ENCODE results near the gene RELT.

Gene RELT

GRCh38 chr11:73399636-73400035 lies 23.4 kb downstream of the RELT start:
- Histone ChIP-seq H3K27me3 (ENCODE audit: control insufficient read depth, insufficient read depth, low read length) (no peaks in the 10 kb centered on the region), H3K27ac (ENCODE audit: low read depth, low read length) (no peak overlapping the region), H3K4me1 (ENCODE audit: control insufficient read depth, insufficient read depth, low read length) (peaks cover 6% of the 10 kb centered on the region), H3K9ac (ENCODE audit: low read length) (no peak overlapping the region), H3K4me3 (ENCODE audit: low read depth, low read length) (no peak overlapping the region), H3K36me3 (ENCODE audit: control insufficient read depth, insufficient read depth, low read length) (0 out of 2 replicates have a peak, but pooled peaks cover 3% of the 10 kb centered on the region), H3K9me3 (ENCODE audit: control insufficient read depth, insufficient read depth, low read depth, low read length) (no peaks in the 10 kb centered on the region)

GRCh38 chr11:73400293-73400692 lies 24.1 kb downstream of the RELT start:
- no peaks in the 10 kb centered on the region for H3K9me3 ChIP-seq (ENCODE audit: control insufficient read depth, insufficient read depth, low read depth, low read length)
- peaks cover 6% of the 10 kb centered on the region for H3K4me1 ChIP-seq (ENCODE audit: control insufficient read depth, insufficient read depth, low read length)
- no peaks in the 10 kb centered on the region for H3K27me3 ChIP-seq (ENCODE audit: control insufficient read depth, insufficient read depth, low read length)
- H3K4me3 ChIP-seq (ENCODE audit: low read depth, low read length): no peak overlapping the region
- H3K9ac ChIP-seq (ENCODE audit: low read length): no peak overlapping the region
- no peak overlapping the region for H3K27ac ChIP-seq (ENCODE audit: low read depth, low read length)
- 0 out of 2 replicates have a peak, but pooled peaks cover 2% of the 10 kb centered on the region for H3K36me3 ChIP-seq (ENCODE audit: control insufficient read depth, insufficient read depth, low read length)

- H3K27ac ChIP-seq (ENCODE audit: low read depth, low read length): no peak overlapping the region
- no peaks in the 10 kb centered on the region for H3K9me3 ChIP-seq (ENCODE audit: control insufficient read depth, insufficient read depth, low read depth, low read length)
- H3K36me3 ChIP-seq (ENCODE audit: control insufficient read depth, insufficient read depth, low read length): peaks cover 4% of the 10 kb centered on the region; the same call in 1 of the 2 replicates
- no peaks in the 10 kb centered on the region for H3K27me3 ChIP-seq (ENCODE audit: control insufficient read depth, insufficient read depth, low read length)
- peaks cover 6% of the 10 kb centered on the region for H3K4me1 ChIP-seq (ENCODE audit: control insufficient read depth, insufficient read depth, low read length)
- H3K4me3 ChIP-seq (ENCODE audit: low read depth, low read length): no peak overlapping the region
- H3K9ac ChIP-seq (ENCODE audit: low read length): no peak overlapping the region
These were observed 25.2 kb downstream of the RELT start for GRCh38 chr11:73401217-73401923.

GRCh38 chr11:73401924-73402833 lies 26.0 kb downstream of the RELT start:
- Histone ChIP-seq H3K27me3 (ENCODE audit: control insufficient read depth, insufficient read depth, low read length) (no peaks in the 10 kb centered on the region), H3K9ac (ENCODE audit: low read length) (no peak overlapping the region), H3K27ac (ENCODE audit: low read depth, low read length) (no peak overlapping the region), H3K4me1 (ENCODE audit: control insufficient read depth, insufficient read depth, low read length) (peaks cover 6% of the 10 kb centered on the region), H3K9me3 (ENCODE audit: control insufficient read depth, insufficient read depth, low read depth, low read length) (no peaks in the 10 kb centered on the region), H3K36me3 (ENCODE audit: control insufficient read depth, insufficient read depth, low read length) (peaks cover 6% of the 10 kb centered on the region; the same call in 1 of the 2 replicates), H3K4me3 (ENCODE audit: low read depth, low read length) (no peak overlapping the region)

GRCh38 chr11:73402834-73403185 lies 26.6 kb downstream of the RELT start:
- H3K9me3 ChIP-seq (ENCODE audit: control insufficient read depth, insufficient read depth, low read depth, low read length): no peaks in the 10 kb centered on the region
- H3K4me1 ChIP-seq (ENCODE audit: control insufficient read depth, insufficient read depth, low read length): peaks cover 6% of the 10 kb centered on the region
- no peaks in the 10 kb centered on the region for H3K27me3 ChIP-seq (ENCODE audit: control insufficient read depth, insufficient read depth, low read length)
- H3K4me3 ChIP-seq (ENCODE audit: low read depth, low read length): no peak overlapping the region
- no peak overlapping the region for H3K27ac ChIP-seq (ENCODE audit: low read depth, low read length)
- H3K9ac ChIP-seq (ENCODE audit: low read length): no peak overlapping the region
- H3K36me3 ChIP-seq (ENCODE audit: control insufficient read depth, insufficient read depth, low read length): peaks cover 12% of the 10 kb centered on the region; the same call in 1 of the 2 replicates

- Histone ChIP-seq H3K4me3 (ENCODE audit: low read depth, low read length) (no peak overlapping the region), H3K27me3 (ENCODE audit: control insufficient read depth, insufficient read depth, low read length) (no peaks in the 10 kb centered on the region), H3K9ac (ENCODE audit: low read length) (no peak overlapping the region), H3K27ac (ENCODE audit: low read depth, low read length) (no peak overlapping the region), H3K36me3 (ENCODE audit: control insufficient read depth, insufficient read depth, low read length) (peaks cover 18% of the 10 kb centered on the region), H3K4me1 (ENCODE audit: control insufficient read depth, insufficient read depth, low read length) (peaks cover 6% of the 10 kb centered on the region), H3K9me3 (ENCODE audit: control insufficient read depth, insufficient read depth, low read depth, low read length) (no peaks in the 10 kb centered on the region)
These were observed 27.3 kb downstream of the RELT start for GRCh38 chr11:73403541-73403940.

- H3K27ac ChIP-seq (ENCODE audit: low read depth, low read length): no peak overlapping the region
- no peaks in the 10 kb centered on the region for H3K9me3 ChIP-seq (ENCODE audit: control insufficient read depth, insufficient read depth, low read depth, low read length)
- H3K4me1 ChIP-seq (ENCODE audit: control insufficient read depth, insufficient read depth, low read length): peaks cover 6% of the 10 kb centered on the region
- no peaks in the 10 kb centered on the region for H3K27me3 ChIP-seq (ENCODE audit: control insufficient read depth, insufficient read depth, low read length)
- peaks cover 20% of the 10 kb centered on the region for H3K36me3 ChIP-seq (ENCODE audit: control insufficient read depth, insufficient read depth, low read length)
- no peak overlapping the region for H3K9ac ChIP-seq (ENCODE audit: low read length)
- no peak overlapping the region for H3K4me3 ChIP-seq (ENCODE audit: low read depth, low read length)
These were observed 27.8 kb downstream of the RELT start for GRCh38 chr11:73404048-73404447.

- Histone ChIP-seq H3K9ac (ENCODE audit: low read length) (no peak overlapping the region), H3K4me1 (ENCODE audit: control insufficient read depth, insufficient read depth, low read length) (peaks cover 6% of the 10 kb centered on the region), H3K27me3 (ENCODE audit: control insufficient read depth, insufficient read depth, low read length) (no peaks in the 10 kb centered on the region), H3K4me3 (ENCODE audit: low read depth, low read length) (no peak overlapping the region), H3K9me3 (ENCODE audit: control insufficient read depth, insufficient read depth, low read depth, low read length) (no peaks in the 10 kb centered on the region), H3K27ac (ENCODE audit: low read depth, low read length) (no peak overlapping the region), H3K36me3 (ENCODE audit: control insufficient read depth, insufficient read depth, low read length) (peaks cover 26% of the 10 kb centered on the region)
These were observed 28.4 kb downstream of the RELT start for GRCh38 chr11:73404506-73405145.

- Histone ChIP-seq H3K27ac (ENCODE audit: low read depth, low read length) (no peak overlapping the region), H3K4me1 (ENCODE audit: control insufficient read depth, insufficient read depth, low read length) (peaks cover 6% of the 10 kb centered on the region), H3K9me3 (ENCODE audit: control insufficient read depth, insufficient read depth, low read depth, low read length) (no peaks in the 10 kb centered on the region), H3K36me3 (ENCODE audit: control insufficient read depth, insufficient read depth, low read length) (peaks cover 26% of the 10 kb centered on the region), H3K4me3 (ENCODE audit: low read depth, low read length) (no peak overlapping the region), H3K27me3 (ENCODE audit: control insufficient read depth, insufficient read depth, low read length) (no peaks in the 10 kb centered on the region), H3K9ac (ENCODE audit: low read length) (no peak overlapping the region)
These were observed 28.9 kb downstream of the RELT start for GRCh38 chr11:73405146-73405510.

GRCh38 chr11:73406131-73406530 lies 29.9 kb downstream of the RELT start:
- no peaks in the 10 kb centered on the region for H3K27me3 ChIP-seq (ENCODE audit: control insufficient read depth, insufficient read depth, low read length)
- no peak overlapping the region for H3K4me3 ChIP-seq (ENCODE audit: low read depth, low read length)
- H3K27ac ChIP-seq (ENCODE audit: low read depth, low read length): no peak overlapping the region
- H3K4me1 ChIP-seq (ENCODE audit: control insufficient read depth, insufficient read depth, low read length): peaks cover 6% of the 10 kb centered on the region
- no peaks in the 10 kb centered on the region for H3K9me3 ChIP-seq (ENCODE audit: control insufficient read depth, insufficient read depth, low read depth, low read length)
- H3K36me3 ChIP-seq (ENCODE audit: control insufficient read depth, insufficient read depth, low read length): peaks cover 26% of the 10 kb centered on the region
- no peak overlapping the region for H3K9ac ChIP-seq (ENCODE audit: low read length)

- no peaks in the 10 kb centered on the region for H3K9me3 ChIP-seq (ENCODE audit: control insufficient read depth, insufficient read depth, low read depth, low read length)
- no peaks in the 10 kb centered on the region for H3K27me3 ChIP-seq (ENCODE audit: control insufficient read depth, insufficient read depth, low read length)
- no peak overlapping the region for H3K4me3 ChIP-seq (ENCODE audit: low read depth, low read length)
- H3K4me1 ChIP-seq (ENCODE audit: control insufficient read depth, insufficient read depth, low read length): peaks cover 6% of the 10 kb centered on the region
- H3K27ac ChIP-seq (ENCODE audit: low read depth, low read length): no peak overlapping the region
- H3K9ac ChIP-seq (ENCODE audit: low read length): no peak overlapping the region
- H3K36me3 ChIP-seq (ENCODE audit: control insufficient read depth, insufficient read depth, low read length): peaks cover 26% of the 10 kb centered on the region
These were observed 30.4 kb downstream of the RELT start for GRCh38 chr11:73406619-73407018.

Measured in HUES6 (cell line).